GM23248 (cell line): Measurements from ENCODE around the gene WFIKKN1. TPM values are rescaled to one million over a fixed set of nuclear protein-coding genes. Genes with fewer than 3 reads are reported as not detected.

Source experiments
- DNase-seq: peaks from one replicate; pipeline ENCODE4 v3.0.0-alpha.2; 2015
- H2AFZ ChIP-seq: fragments of 200-600 bp; sonication (generic); 2 replicates; pipeline ENCODE4 v1.6.1; 2016; ENCODE audit warnings: antibody characterized with exemption
- H3F3A ChIP-seq: fragments of 200-600 bp; sonication (generic); 2 replicates; pipeline ENCODE4 v1.6.1; 2016; ENCODE audit warnings: mild to moderate bottlenecking, antibody characterized with exemption, mixed run types; ENCODE audit not compliant: insufficient read depth
- H3K27ac ChIP-seq: fragments of 200-600 bp; sonication (generic); 2 replicates; pipeline ENCODE4 v1.5.1; 2016; ENCODE audit warnings: mild to moderate bottlenecking
- H3K27me3 ChIP-seq: fragments of 200-600 bp; sonication (generic); replicated peaks from 2 replicates; pipeline ENCODE4 v1.6.1; 2016; ENCODE audit warnings: mild to moderate bottlenecking; ENCODE audit not compliant: insufficient read depth
- H3K36me3 ChIP-seq: fragments of 200-600 bp; sonication (generic); 2 replicates; pipeline ENCODE4 v1.6.1; 2016; ENCODE audit warnings: low read depth, mild to moderate bottlenecking
- H3K4me1 ChIP-seq: fragments of 200-600 bp; sonication (generic); 2 replicates; pipeline ENCODE4 v1.6.1; 2016; ENCODE audit warnings: mild to moderate bottlenecking; ENCODE audit not compliant: insufficient read depth
- H3K4me2 ChIP-seq: fragments of 200-600 bp; sonication (generic); one replicate; pipeline ENCODE4 v1.6.1; 2016; ENCODE audit warnings: mild to moderate bottlenecking; ENCODE audit not compliant: unreplicated experiment
- H3K4me3 ChIP-seq: fragments of 200-600 bp; sonication (generic); 2 replicates; pipeline ENCODE4 v1.5.1; 2016; ENCODE audit warnings: mild to moderate bottlenecking
- H3K79me2 ChIP-seq: fragments of 200-600 bp; sonication (generic); 2 replicates; pipeline ENCODE4 v1.6.1; 2016; ENCODE audit warnings: mild to moderate bottlenecking; ENCODE audit not compliant: insufficient read depth
- H3K9ac ChIP-seq: fragments of 200-600 bp; sonication (generic); 2 replicates; pipeline ENCODE4 v1.6.1; 2016; ENCODE audit warnings: mild to moderate bottlenecking
- H3K9me2 ChIP-seq: fragments of 200-600 bp; sonication (generic); 2 replicates; pipeline ENCODE4 v1.6.1; 2016; ENCODE audit warnings: mixed run types, mild to moderate bottlenecking, moderate library complexity; ENCODE audit not compliant: insufficient read depth
- H3K9me3 ChIP-seq: fragments of 200-600 bp; sonication (generic); one replicate; pipeline ENCODE4 v1.6.1; 2017; ENCODE audit warnings: low read depth
- H4K20me1 ChIP-seq: fragments of 200-600 bp; sonication (generic); 2 replicates; pipeline ENCODE4 v1.6.0; 2016; ENCODE audit not compliant: insufficient read depth
- EZH2 ChIP-seq: fragments of 200-600 bp; sonication (generic); IDR thresholded peaks from 2 replicates; pipeline ENCODE4 v1.6.1; 2018; ENCODE audit warnings: antibody characterized with exemption, mild to moderate bottlenecking; ENCODE audit not compliant: insufficient read depth, poor library complexity, severe bottlenecking
- EZH2phosphoT487 ChIP-seq: fragments of 200-600 bp; sonication (generic); IDR thresholded peaks from 2 replicates; pipeline ENCODE4 v1.6.1; 2018; ENCODE audit warnings: antibody characterized with exemption, moderate library complexity, mild to moderate bottlenecking, low read depth; ENCODE audit not compliant: insufficient read depth
- WGBS, 2 experiments: methylation state at CpG; one replicate each; pipeline ENCODE4 v1.1.6; 2015 to 2017; ENCODE audit warnings: low lambda C conversion rate in 2 of 2, low coverage in 1 of 2; ENCODE audit errors: missing lambda C conversion rate in 2 of 2; 5-methylcytosine and 5-hydroxymethylcytosine counted together
- in situ Hi-C: fragments of 300-500 bp; cut with MboI; formaldehyde crosslinking; loops from 2 replicates; pipeline ENCODE4 v1.15.0; 2020
- polyA plus RNA-seq: library from polyadenylated mRNA; unstranded; fragments of >200 nt; fragmentation: Nextera tagmentation; extraction: Ambion mirVana; gene quantifications from 2 replicates; pipeline ENCODE4 v1.2.1, GENCODE V29; 2016
- total RNA-seq: library from RNA; depleted of rRNA; stranded (reverse); fragments of >200 nt; shearing (Covaris generic); gene quantifications from 2 replicates; pipeline ENCODE4 v1.2.3, GENCODE V29; 2014

The WFIKKN1 gene
- total and polyA plus RNA-seq, 2 experiments from 2014 or later: not detected

DNA sequence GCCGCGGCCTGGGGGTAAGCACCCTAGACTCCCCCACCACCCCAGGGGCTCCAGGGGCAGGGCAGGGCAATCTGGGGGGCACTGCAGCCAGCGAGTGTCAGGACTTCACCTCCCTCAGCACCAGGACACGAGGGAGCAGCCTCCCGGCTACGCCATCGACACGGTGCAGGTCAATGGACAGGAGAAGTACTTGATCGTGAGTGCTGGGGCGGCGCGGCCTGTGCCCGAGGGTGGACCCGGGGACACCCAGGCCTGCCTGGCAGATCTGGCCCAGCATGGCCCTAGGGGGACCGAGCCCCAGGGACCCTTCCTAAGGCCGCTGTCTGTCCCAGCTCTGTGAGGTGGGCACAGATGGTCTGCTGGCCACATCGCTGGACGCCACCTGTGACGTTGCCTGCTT is 41.6 kb downstream of the WFIKKN1 start:
- no peaks in the 10 kb centered on the region for H3K9me3 ChIP-seq
- no peaks in the 10 kb centered on the region for H3K27me3 ChIP-seq
- H3K27ac ChIP-seq: no peak overlapping the region
- no peak overlapping the region for H3K9ac ChIP-seq
- H3K79me2 ChIP-seq: peaks cover 24% of the 10 kb centered on the region
- no peak overlapping the region for H3K4me2 ChIP-seq
- H4K20me1 ChIP-seq: no peaks in the 10 kb centered on the region
- no peak for DNase-seq
- H2AFZ ChIP-seq: no peak overlapping the region
- in situ Hi-C loops: no loop called here
- H3K4me3 ChIP-seq: no peak overlapping the region
- no peaks in the 10 kb centered on the region; the same call in 1 of the 2 replicates for H3K4me1 ChIP-seq
- TF ChIP-seq EZH2 (no peak), EZH2phosphoT487 (no peak)
- no peaks in the 10 kb centered on the region for H3F3A ChIP-seq
- H3K36me3 ChIP-seq: no peaks in the 10 kb centered on the region
- H3K9me2 ChIP-seq: no peaks in the 10 kb centered on the region
- WGBS, 2 experiments: 90 to 92% methylated on average over 14 to 19 of the region's 19 CpGs

DNA sequence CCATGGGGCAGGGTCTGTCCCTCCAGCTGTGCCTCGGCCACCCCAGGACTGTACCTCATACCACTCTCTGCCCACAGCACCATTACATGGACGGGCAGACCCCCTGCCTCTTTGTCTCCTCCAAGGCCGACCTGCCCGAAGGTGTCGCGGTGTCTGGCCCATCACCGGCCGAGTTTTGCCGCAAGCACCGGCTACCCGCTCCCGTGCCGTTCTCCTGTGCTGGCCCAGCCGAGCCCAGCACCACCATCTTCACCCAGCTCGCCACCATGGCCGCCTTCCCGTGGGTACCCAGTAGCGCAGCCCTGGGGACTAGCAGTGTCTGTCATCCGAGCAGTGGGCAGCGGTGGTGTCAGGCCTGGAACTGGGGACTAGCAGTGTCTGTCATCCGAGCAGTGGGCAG is 42.1 kb downstream of the WFIKKN1 start:
- Histone ChIP-seq H3K79me2 (peaks cover 24% of the 10 kb centered on the region), H3K9me2 (no peaks in the 10 kb centered on the region), H4K20me1 (no peaks in the 10 kb centered on the region), H3K36me3 (no peaks in the 10 kb centered on the region), H3K27ac (no peak overlapping the region), H3K27me3 (no peaks in the 10 kb centered on the region), H3K4me2 (no peak overlapping the region), H2AFZ (no peak overlapping the region), H3F3A (no peaks in the 10 kb centered on the region), H3K9ac (no peak overlapping the region), H3K4me1 (no peaks in the 10 kb centered on the region; the same call in 1 of the 2 replicates), H3K4me3 (no peak overlapping the region), H3K9me3 (no peaks in the 10 kb centered on the region)
- no peak for DNase-seq
- TF ChIP-seq EZH2 (no peak), EZH2phosphoT487 (no peak)
- in situ Hi-C loops: no loop called here
- 93 to 99% methylated on average over 20 to 21 of the region's 21 CpGs for WGBS, 2 experiments

DNA sequence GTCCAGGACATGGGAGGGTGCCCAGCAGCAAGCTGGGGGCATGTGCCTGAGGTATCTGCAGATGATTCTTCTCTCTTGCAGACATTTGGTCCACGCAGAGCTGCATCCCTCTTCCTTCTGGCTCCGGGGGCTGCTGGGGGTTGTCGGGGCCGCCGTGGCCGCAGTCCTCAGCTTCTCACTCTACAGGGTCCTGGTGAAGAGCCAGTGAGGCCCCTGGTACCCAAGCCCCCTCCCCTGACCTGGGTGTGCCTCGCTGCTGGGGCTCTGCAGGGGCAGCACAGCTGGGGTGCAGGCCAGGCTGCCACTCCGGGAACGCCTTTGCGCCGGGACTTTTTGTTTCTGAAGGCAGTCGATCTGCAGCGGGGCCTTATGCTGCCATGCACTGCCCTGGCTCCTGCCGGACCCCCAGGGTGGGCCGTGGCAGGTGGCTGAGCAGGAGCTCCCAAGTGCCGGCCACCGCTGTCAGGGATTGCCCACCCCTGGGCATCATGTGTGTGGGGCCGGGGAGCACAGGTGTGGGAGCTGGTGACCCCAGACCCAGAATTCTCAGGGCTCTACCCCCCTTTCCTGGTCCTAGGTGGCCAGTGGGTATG is 42.7 kb downstream of the WFIKKN1 start:
- Histone ChIP-seq H3K9ac (no peak overlapping the region), H3K9me2 (no peaks in the 10 kb centered on the region), H3K4me1 (no peaks in the 10 kb centered on the region; the same call in 1 of the 2 replicates), H3F3A (no peaks in the 10 kb centered on the region), H3K4me3 (no peak overlapping the region), H3K36me3 (no peaks in the 10 kb centered on the region), H3K27ac (no peak overlapping the region), H3K79me2 (peaks cover 19% of the 10 kb centered on the region), H3K27me3 (no peaks in the 10 kb centered on the region), H2AFZ (no peak overlapping the region), H3K4me2 (no peak overlapping the region), H3K9me3 (no peaks in the 10 kb centered on the region), H4K20me1 (no peaks in the 10 kb centered on the region)
- no peak for DNase-seq
- in situ Hi-C loops: no loop called here
- TF ChIP-seq EZH2phosphoT487 (no peak), EZH2 (no peak)
- 87 to 88% methylated on average over 18 of the region's 18 CpGs for WGBS, 2 experiments

DNA sequence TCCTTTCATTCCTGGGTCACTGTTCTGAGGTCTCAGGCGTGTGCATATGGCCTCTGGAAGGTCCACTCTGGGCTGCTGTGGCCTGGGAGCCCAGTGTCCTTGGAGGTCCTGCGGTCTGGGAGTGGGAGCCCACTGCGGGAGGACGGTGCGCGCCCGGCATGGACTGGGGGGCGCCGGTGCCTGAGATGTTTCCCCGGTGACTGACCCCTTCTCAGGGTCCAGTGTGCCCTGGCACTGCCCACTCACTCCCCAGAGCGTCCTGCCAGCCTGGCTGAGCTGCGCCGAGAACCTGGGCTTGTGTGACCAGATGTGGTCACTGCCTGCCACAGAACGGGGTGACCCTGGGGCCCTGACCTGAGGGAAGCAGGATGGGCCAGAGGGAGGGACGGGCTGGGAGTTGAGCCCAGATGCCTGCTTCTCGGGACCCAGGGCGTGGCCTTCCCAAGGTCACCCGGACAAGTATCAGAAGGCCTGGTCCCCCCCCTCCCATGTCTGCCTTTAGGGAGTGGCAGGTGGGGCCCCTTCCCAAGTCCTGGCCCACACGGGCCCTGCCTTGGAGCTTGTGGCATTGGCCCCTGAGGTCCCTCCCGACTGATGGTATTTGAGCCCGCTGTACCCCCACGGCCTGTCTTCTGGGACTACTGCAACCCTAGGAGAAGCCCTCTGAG is 43.6 kb downstream of the WFIKKN1 start:
- no peaks in the 10 kb centered on the region for H3F3A ChIP-seq
- H4K20me1 ChIP-seq: no peaks in the 10 kb centered on the region
- H3K4me1 ChIP-seq: no peaks in the 10 kb centered on the region; the same call in 1 of the 2 replicates
- H3K9me3 ChIP-seq: no peaks in the 10 kb centered on the region
- no peaks in the 10 kb centered on the region for H3K27me3 ChIP-seq
- no peak overlapping the region for H2AFZ ChIP-seq
- H3K79me2 ChIP-seq: peaks cover 10% of the 10 kb centered on the region
- no peaks in the 10 kb centered on the region for H3K9me2 ChIP-seq
- H3K4me2 ChIP-seq: no peak overlapping the region
- WGBS, 2 experiments: 82 to 83% methylated on average over 22 of the region's 22 CpGs
- H3K36me3 ChIP-seq: no peaks in the 10 kb centered on the region
- TF ChIP-seq EZH2phosphoT487: no peak
- no peak for TF ChIP-seq EZH2
- H3K4me3 ChIP-seq: no peak overlapping the region
- no peak overlapping the region for H3K27ac ChIP-seq
- no peak overlapping the region for H3K9ac ChIP-seq
- DNase-seq: no peak
- in situ Hi-C loops: no loop called here
